GM03348 (cell line): Measurements from ENCODE around the gene SBDS.
A peak's percentile ranks its signal among the peaks of the same experiment; 100 is the strongest.
"Not testable (repeated sequence)": the region's sequence is repeated elsewhere in the genome, so short reads cannot be mapped to it uniquely, and the experiment has no call there.

Experiments used
- DNase-seq: peaks from one replicate; pipeline ENCODE4 v3.0.0; 2012; ENCODE audit warnings: low spot score

The SBDS gene

DNA sequence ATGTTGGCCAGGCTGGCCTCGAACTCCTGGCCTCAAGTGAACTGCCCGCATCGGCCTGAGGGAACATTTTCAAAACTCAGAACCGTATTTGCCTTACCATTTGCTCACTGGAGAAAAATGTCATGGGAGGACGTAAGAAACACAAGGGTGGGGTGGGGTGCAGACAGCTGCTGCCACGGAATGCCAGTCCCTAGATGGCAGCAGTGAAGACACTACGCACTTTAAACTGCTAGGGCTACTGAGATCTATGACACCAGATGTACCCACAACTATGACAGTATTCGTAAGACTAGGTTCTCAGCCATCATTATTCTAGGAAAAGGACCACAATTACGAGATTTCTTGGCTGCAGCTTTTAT is 716 bp downstream of the SBDS start:
- DNase-seq = peak; percentile 48

GRCh38 chr7:66994051-66994450 is 1.3 kb downstream of the SBDS start:
- DNase-seq = not testable (repeated sequence)

DNA sequence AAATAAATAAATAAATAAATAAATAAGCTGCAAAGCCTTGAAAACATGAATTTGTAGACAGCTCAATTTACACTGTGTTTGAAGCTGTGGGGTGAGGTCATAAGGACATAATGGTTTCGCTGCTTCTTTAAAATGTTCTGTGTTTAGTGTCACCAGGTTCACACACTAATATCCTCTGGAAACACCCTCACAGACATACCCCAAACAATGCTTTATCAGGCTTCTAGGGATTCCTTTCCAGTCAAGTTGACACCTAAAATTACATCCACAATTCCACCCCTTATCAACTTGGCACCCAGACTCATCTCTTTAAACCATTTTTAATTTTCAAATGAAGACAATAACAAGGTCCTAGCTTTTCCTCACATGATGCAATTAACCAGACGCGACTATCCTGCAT is 5.8 kb downstream of the SBDS start:
- DNase-seq = not testable (repeated sequence)

DNA sequence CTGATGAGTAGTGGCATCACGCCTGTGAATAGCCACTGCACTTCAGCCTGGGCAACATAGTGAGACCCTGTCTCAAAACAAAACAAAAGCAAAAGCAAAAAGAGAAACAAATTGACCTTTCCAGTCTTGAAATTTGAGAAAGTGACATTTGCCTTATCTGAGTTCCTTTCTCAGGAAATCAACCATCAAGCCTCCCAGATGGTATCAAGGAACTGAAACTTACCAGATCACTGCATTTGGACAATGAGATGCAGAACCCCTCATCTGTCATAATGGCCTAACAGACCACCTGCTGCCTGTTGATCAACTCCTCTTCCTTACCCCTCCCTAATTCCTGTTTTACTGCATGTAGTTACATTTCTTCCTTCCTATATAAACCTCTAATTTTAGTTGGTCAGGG is 15.1 kb downstream of the SBDS start:
- DNase-seq = not testable (repeated sequence)

DNA sequence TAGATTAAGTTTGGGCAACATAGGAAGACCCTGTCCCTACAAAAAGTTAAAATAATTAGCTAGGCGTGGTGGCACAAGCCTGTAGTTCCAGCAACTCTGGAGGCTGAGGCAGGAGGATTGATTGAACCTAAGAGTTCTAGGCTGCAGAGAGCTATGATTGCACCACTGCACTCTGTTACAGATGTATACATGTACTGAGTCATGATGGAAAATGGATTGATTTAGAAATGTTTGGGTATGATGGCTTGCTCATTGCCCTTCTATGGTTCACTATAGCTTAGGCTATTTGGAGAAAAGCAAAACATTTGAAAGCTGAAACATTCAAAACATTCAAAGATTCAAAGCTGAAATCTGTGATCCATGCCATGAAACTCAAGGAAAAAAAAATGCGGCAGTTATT is 16.4 kb downstream of the SBDS start:
- not testable (repeated sequence) for DNase-seq

- DNase-seq = not testable (repeated sequence)
Observed at GRCh38 chr7:66978312-66978711, 17.1 kb downstream of the SBDS start.

GRCh38 chr7:66974986-66975590 is 20.3 kb downstream of the SBDS start:
- no peak for DNase-seq

- no peak for DNase-seq
Observed at GRCh38 chr7:66970310-66970709, 25.1 kb downstream of the SBDS start.

GRCh38 chr7:66969001-66969400 is 26.4 kb downstream of the SBDS start:
- DNase-seq = not testable (repeated sequence)

- no peak for DNase-seq
Observed at GRCh38 chr7:66967029-66967428, 28.4 kb downstream of the SBDS start.

DNA sequence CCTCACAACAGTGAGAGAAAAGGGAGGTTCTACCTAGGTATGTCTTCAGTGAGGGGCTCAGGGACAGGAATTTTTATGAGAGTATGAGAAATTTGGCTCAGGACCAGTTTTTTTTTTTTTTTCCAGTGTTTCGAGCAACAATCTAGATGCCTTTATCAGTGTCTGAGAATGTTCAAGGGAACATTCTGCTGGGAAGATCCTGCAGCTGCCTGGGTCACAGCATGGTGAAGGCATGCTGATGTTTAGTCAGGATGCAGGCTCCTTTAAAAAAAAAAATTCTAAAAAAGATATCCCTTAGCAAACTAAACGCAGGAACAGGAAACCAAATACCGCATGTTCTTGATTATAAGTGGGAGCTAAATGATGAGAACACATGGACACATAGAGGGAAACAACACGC is 31.0 kb downstream of the SBDS start:
- DNase-seq = no peak

- no peak for DNase-seq
Observed at GRCh38 chr7:66961096-66961495, 34.3 kb downstream of the SBDS start.

GRCh38 chr7:66960192-66960591 is 35.2 kb downstream of the SBDS start:
- DNase-seq = no peak

- DNase-seq = no peak
Observed at GRCh38 chr7:66958538-66959350, 36.6 kb downstream of the SBDS start.

GRCh38 chr7:66957595-66958290 is 37.6 kb downstream of the SBDS start:
- peak; percentile 57 for DNase-seq

DNA sequence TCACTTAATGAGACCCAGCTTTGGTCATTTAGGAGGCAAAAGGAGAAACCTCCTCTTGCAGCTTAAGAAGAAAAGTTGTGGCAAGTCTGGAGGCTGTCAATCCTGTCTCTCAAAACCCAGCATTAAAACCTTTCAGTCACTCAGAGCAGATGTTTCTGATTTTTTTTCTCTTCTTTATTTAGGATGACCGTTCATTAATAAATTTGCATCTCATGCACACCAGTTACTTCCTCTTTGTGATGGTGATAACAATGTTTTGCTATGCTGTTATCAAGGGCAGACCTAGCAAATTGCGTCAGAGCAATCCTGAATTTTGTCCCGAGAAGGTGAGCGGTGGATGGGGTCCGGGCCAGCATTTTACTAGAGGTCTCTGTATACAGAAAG is 42.4 kb downstream of the SBDS start:
- DNase-seq = no peak

GRCh38 chr7:66952343-66953043 is 42.9 kb downstream of the SBDS start:
- peak; percentile 80 for DNase-seq

DNA sequence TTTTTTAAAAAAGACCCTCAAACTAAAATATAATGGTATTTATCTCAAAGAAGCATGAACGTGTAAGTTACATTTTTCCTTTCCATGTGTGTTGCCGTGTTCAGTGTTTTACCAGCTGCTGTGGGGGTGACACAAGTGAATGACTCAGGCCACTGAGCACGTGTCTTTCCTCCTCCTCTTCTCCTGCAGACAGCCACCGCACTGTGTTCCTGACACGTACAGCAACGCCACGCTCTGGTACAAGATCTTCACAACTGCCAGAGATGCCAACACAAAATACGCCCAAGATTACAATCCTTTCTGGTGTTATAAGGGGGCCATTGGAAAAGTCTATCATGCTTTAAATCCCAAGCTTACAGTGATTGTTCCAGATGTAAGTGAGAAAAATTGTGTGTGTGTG is 44.6 kb downstream of the SBDS start:
- DNase-seq = no peak

GRCh38 chr7:66950311-66950710 is 45.1 kb downstream of the SBDS start:
- no peak for DNase-seq

DNA sequence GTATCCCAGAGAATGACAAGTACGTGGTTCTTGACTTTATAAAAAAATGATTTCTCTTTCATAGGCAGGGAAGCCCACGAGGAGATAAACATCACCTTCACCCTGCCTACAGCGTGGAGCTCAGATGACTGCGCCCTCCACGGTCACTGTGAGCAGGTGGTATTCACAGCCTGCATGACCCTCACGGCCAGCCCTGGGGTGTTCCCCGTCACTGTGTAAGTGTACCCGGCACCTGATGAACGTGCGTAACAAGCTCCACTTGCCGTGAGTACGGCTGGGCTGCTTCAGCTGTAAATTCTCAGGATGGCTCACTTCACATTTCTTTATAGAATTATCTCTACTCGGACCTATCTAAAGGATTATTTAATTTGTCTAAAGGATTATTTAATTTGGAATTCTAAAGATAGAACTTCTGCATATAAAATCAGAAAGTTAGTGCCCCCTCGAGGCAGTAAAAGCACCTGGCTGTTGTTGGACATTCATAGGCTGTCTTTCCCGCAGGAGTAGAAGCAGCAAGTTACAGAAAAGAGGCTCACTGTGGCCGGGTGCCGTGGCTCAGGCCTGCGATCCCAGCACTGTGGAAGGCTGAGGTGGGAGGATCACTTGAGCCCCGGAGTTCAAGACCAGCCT is 46.8 kb downstream of the SBDS start:
- DNase-seq = no peak

DNA sequence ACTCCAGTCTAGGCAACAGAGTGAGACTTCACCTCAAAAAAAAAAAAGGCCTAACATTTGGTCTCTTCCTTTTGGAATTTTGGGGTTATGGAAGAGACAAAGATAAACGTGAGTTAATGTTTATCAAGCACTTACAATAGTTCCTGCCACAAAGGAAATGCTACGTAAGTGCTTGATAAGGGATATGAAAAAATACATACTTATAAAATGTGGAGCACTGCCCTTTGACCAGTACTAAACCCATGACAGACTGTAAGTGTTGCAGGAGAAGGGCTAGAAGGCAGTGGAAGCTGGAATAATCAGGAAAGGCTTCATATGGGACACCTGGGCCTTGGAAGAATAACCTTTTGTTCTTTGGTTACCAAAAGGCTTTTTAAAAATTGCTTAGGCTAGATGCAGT is 48.8 kb downstream of the SBDS start:
- DNase-seq = no peak

- DNase-seq = no peak
Observed at GRCh38 chr7:66939325-66939724, 56.1 kb downstream of the SBDS start.
